Dedifferentiated amniotic fluid mesenchymal stem cell (primary cell): ENCODE measurements around the gene IDH3B.
"Not testable (repeated sequence)": the region's sequence is repeated elsewhere in the genome, so short reads cannot be mapped to it uniquely, and the experiment has no call there.

Experiments
- DNase-seq: peaks from one replicate; pipeline ENCODE4 v3.0.0-alpha.2; 2016; ENCODE audit errors: extremely low spot score

The IDH3B gene

DNA sequence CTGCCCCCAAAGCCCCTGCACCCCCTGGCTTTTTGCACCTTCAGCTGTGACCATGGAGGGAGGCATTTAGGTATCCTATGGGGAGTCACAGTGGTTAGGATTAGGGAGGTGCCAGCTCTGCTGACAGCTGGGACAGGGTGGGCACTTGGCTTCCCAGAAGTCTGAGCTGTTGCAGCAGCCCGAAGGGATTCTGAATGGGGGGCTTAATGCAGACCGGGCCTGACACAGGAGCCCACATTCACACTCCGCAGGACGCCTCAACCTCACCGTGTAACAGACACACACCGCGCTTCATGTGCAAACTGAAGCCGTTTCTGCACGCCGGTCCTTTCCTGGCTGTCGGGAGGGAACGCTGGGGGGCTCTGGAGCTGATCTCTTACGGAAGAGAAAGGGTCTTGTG lies 30.5 kb upstream of the IDH3B start:
- no peak for DNase-seq

DNA sequence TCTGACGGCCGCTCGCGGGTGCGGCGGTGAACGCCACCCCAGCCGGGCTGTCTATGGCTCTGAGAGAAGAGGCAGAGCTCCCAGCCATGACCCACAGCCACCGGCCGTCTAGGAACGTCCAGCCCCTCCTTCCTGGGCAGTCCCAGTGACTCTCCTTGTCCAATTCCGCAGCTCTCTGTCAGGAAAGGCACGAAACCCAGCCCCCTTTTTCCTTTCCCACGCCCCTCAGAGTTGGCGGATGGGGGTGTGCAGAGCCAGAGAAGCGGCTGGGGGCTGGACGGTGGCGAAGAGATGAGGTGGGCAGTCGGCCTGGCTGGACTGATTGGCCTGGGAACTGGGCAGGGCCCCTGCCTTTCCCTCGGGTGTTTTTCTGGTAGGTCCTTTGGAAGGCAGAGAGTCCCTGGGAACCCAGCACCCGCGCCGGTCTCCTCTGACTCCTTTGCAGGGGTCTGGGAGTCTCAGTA lies 30.0 kb upstream of the IDH3B start:
- DNase-seq, result no peak

DNA sequence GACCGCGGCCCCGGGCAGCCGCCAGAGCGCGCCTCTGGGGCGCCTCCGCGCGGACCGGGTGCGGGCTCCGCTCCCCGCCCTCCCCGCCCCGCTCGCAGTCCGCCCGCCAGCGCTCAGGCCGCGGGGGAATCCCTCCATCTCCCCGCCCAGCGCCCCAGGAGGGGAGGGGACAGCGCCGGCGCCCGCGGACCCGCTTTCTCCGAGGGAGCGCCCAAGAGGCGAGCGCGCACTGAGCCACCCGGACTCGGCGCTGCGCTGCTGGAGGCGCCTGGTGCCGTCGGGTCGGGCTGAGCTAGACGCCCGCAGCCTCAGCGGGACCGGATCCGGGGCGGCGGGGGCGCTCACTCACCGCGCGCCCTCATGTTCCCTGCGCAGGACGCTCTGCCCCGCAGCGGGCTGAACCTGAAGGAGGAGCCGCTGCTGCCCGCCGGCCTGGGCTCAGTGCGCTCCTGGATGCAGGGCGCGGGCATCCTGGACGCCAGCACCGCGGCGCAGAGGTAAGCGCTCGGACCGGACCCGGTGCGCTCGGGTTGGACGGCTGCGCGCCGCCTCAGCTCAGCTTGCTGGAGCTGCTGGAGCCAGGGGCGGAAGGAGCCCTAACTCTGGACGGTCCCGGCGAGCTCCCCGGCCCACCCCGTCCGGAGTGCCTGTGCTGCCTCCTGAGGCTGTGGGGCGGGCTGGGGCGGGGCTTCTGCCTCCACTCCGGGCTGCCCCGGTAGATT lies 29.4 kb upstream of the IDH3B start:
- no peak for DNase-seq

DNA sequence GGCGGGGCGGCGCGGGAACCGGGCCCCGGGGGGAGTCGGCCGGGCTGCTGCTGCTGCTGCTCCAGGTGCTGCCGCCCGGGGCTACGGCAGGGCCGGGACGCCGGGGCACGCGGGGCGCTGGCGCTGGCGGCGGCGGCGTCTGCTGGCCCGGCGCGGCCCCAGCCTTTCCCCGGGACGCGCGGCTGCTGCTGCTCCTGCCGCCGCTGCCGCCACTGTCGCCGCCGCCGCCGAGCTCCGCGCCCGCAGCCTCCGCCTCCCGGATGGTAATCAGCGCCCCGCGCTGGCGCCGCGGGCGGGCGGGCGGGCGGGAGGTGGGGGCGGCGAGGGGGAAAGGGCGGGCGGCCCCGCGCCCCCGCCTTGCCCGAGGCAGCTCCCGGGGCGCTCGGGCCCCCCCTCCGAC lies 28.9 kb upstream of the IDH3B start:
- no peak for DNase-seq

DNA sequence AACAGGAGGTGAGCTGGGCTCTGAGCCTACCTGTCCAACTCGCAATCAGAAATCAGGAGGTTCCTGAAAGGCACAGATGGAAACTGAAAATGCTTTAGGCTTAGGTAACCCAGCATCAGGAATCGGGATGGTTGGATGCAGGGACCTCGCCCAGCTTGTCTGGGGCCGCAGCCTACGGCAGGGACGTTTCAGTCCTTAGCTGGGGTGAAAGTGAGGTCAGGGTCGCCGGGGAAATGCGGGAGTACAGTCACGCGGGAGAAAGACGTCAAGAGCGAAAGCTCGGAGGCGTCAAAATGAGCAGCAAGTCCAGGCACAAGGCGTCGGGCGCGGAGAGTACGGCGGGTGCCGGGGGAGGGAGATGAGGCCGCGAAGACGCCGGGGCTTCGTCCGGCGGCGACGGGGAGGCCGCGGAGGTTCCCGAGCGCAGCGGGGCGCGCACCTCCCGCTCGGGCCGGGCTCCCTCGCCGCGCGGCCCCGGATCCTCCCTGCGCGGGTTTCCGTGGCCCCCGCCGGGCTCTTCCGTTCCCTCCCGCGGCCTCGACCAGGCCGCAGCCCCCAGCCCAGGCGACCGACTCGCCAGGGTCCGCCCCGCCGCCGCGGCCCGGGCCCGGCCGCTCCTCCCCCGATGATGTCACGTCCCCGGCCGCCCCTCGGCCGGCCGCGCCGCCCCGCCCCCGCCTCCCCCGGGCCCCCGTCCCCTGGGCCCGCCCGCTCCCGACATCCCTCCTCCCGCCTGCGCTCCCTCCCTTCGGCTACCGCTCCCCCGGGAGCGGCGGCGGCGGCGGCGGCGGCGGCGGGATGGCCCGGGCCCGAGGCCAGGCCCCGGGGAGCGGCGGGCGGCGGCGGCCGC lies 28.2 kb upstream of the IDH3B start, which contains the start of gene EBF4:
Gene EBF4, plus strand, starts transcription at position 745 of the 850 bp plus-strand sequence. CDS start 866 bp downstream, outside the sequence.
- DNase-seq, result no peak

DNA sequence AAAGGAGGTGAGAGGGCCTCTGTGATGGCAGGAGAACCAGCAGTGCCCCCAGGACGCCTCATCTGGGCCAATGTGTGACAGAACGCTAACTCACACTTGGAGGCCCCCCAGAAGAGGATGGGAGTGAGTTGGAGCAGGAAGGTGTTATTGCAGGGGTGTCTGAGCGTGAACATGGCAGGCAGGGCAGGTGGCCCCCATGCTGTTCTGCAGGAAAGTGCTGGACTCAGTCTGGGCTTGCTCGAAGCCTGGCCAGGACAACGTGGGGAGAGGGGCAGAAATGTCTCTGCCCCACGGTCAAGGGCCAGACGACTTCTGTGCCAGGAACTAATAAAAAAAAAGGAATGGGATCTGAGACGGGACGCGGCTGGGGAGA lies 27.6 kb upstream of the IDH3B start:
- no peak for DNase-seq

DNA sequence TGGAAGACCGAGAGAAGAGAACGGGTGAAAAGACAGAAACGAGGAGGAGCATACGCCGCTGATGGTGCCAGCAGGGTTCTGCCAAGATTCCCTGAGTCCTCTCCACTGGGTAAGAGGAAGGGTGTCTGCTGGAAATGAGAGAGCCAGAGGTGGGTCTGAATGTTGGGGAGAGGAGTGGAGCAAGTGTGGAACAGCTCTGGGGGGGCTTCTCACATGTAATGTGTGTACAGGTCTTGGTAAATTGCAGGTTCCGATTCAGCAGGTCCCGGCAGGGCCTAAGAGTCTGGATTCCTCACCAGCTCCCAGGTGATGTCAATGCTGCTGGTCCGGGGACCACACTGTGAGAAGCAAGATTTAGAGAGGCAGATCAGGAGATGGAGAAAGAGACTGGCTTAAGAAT lies 27.1 kb upstream of the IDH3B start:
- DNase-seq, result no peak

DNA sequence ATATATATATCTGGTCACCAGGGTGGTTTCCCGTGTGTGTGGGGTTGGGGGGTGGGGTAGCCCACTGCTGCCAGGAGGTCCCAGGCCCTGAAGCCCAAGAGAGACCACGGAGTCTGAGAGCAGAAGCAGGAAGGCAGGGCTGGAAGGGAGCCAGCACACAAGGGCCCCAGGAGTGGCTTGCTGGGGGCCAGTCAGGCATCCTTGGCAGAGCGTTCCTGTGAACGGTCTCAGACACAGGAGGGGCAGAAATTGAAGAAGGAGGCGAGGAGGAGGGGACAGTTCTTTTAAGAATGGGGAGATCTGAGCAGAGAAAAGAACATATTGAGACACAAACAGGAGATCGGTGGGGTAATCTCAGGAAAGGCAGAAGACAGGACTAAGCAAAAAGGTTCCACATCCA lies 26.7 kb upstream of the IDH3B start:
- DNase-seq, result no peak

DNA sequence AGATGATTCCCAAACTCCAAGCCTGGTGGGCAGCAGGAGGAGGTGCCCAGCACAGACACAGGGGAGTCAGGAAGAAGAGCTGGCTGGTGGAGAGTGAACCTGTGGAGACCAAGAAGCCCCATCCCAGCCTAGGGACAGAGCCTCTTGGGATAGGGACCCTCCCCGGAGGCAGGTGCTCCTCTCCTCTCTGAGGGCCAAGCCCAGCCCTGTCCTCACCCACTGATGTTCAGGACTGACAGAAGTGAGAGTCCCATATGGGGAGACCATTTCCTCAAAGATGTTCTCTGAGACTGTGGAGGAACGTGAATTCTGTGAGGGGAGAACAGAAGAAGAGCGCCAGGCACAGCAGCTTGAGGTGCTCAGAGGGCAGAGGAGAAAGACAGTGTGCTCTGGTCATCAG lies 26.2 kb upstream of the IDH3B start:
- no peak for DNase-seq

DNA sequence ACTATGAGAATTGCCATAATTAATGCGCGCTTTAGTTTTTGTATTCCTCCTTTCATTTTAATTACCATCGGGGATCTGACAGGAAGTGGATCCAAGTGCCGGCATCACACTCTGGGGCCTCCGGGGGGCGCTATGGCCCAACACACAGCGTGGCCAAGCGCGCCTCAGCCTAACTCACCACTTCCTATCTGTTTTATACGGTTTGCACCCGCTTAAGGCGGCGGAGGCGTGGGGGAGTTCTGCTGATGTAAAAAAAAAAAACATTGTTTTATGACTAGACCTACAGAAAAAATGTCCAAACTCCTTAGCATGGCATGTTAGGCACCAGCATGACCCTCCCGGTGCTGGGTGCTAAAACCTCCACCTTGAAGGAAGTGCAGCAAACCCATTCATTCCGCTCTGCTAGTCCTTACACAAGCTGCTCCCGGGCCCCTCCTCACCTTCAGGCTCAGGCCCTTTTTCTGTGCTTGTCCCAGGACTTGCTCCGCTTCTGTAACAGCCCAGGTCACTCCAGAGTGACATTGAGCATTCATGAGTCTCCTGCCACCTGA lies 24.1 kb upstream of the IDH3B start:
- DNase-seq, result no peak

DNA sequence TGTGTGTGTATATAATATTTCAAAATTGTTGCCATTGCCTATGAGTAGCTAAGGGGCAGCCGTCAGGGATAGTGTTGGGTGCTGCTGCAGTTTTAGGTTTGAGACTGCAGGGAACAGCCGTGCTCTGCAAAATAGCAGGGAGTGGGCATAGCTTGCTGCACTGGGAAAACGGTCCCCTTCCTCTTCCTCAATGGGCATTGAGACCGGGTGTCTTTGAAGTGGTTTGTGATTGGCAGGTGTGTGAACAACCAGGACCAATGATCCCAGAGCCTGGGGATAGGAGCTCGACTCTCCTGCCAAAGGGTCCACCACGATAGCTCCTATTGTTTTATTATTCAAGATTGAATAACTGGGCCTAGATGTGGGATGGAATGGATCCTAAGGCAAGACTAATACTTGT lies 23.5 kb upstream of the IDH3B start:
- no peak for DNase-seq

DNA sequence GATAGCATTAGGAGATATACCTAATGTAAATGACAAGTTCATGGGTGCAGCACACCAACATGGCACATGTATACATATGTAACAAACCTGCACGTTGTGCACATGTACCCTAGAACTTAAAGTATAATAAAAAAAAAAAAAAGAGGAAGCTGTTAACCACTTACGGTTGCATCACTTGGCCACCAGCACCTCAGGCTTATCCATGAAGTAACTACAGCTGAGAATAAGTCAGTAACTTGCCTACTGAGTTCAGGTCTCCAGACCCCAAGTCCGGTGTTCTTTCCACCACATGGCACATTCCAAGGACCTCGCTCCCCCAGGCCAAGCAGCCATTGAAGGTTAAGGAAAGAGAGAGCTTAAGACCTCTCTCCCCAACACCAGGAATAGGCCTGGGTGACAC lies 20.8 kb upstream of the IDH3B start:
- DNase-seq, result not testable (repeated sequence)

DNA sequence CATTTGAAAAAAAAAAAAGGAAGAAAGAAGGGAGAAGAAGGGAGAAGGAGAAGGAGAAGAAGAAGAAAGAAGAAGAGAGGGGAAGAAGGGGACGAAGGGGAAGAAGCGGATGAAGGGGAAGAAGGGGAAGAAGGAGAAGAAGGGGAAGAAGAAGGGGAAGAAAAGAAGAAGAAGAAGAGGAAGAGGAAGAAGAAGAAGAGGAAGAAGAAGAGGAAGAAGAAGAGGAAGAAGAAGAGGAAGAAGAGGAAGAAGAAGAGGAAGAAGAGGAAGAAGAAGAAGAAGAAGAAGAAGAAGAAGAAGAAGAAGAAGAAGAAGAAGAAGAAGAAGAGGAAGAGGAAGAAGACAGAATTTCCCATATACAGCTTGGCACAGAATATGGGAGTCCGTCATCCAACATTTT lies 18.0 kb upstream of the IDH3B start:
- DNase-seq, result not testable (repeated sequence)

DNA sequence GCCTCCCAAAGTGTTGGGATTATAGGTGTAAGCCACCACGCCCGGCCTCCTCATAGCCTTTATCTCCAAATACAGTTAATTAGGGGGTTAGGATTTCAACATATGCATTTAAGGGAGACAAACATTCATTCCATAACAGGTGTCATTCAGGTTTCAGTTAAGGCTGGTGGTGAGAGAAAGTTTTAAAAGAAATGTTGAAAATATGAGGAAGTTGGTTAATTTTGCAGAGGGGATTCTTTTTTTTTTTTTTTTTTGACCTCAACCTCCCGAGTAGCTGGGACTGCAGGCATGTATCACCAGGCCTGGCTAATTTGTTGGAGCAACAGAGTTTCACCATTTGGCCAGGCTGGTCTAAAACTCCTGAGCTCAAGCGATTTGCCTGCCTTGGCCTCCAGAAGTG lies 16.0 kb upstream of the IDH3B start:
- no peak for DNase-seq

DNA sequence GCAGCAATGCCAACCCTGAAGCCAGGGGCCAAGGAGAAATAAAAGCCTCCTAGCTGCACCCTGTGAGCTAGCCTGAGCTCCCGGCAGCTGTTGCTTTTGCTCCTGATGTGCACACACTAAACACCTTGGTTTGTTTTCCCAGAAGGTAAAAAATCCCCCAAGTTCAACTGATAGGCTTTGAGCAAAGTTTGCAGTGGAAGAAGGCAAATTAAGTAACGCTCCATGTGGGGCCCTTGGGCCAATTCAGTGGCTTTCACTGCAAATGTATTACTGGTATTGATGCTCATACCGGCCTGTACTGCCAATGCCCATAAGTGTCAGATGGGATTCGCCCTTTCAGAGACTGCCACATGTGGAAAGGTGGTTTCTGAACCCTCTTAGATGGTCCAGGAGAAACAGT lies 9.4 kb upstream of the IDH3B start:
- no peak for DNase-seq

DNA sequence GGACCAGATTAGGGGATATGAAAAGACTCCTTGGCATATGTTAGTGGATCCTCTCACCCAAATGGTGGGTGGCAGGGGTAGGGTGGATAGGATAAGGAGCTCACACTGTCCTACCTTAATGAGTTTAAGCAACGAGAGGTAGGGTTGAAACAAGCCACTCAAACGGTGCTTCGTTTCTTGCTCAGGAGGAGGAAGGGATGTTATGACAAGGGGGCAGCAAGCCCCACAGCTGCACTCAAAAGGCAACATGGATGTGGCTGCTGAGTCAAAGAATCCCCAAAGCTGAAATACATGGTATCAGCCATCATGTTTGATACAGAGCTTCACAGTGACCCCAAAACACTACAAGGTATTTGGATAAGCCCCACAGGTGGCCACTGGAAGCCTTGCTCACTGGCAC lies 8.4 kb upstream of the IDH3B start:
- DNase-seq, result no peak

DNA sequence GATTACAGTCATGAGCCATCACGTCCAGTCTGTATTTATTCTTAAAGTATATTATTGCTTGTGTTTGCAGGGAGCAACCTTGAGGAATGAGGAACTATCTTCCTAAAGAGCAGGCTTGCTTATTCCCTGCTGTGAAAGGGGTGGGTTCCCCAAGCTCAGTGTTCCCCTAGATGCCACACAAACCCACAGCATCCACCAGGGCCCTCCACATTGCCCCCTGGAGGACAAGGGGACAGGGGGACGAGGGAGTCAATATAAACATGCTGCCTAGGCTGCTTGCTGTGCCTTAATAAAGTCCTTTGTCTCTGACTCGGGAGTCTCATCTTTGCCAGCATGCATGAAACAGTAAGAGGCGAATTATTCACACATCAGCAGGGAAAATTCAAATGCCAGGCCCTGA lies 8.0 kb upstream of the IDH3B start:
- DNase-seq, result no peak

DNA sequence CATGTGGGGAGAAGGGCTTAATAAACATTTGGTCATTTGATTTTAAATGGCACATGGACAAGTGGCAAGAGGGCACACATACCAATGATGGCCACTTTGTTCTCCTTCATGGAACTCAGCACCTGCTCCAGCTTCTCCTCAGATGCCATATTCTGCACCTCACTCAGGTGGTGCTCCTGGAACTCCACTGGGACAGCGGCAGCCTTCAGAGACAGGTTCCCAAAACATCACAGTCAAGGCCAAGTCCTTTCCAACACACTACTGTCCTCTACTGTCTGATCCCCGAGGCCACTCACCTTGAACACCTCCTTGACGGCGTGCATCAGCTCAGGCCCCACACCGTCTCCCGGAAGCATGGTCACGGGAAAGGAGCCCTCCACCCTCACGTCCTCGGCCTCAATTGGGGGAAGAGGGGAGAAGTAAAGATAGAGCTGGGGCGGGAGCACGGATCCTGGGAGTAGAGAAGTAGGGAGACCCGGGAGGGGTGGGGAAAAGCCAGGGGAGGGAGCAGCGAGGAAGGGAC lies 591 bp downstream of the IDH3B start:
- DNase-seq, result no peak

DNA sequence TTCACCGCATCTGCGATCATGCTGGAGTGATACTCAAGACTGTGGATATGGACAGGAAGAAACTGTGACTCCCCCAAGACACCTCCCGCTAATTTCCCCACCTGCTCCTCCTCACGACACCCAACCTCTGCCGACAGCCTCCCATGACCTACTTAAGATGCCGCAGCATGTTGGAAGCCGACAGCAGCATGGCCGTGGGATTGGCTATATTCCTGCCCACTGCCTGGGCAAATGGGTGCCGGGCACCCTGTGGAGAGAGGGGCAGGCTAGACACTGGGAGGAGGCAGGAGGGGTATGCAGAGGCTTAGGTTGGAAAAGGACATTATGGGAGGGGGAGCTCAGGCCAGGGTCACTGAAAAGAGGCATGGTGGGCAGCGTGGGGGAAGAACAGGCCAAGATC lies 4.5 kb downstream of the IDH3B start:
- no peak for DNase-seq

DNA sequence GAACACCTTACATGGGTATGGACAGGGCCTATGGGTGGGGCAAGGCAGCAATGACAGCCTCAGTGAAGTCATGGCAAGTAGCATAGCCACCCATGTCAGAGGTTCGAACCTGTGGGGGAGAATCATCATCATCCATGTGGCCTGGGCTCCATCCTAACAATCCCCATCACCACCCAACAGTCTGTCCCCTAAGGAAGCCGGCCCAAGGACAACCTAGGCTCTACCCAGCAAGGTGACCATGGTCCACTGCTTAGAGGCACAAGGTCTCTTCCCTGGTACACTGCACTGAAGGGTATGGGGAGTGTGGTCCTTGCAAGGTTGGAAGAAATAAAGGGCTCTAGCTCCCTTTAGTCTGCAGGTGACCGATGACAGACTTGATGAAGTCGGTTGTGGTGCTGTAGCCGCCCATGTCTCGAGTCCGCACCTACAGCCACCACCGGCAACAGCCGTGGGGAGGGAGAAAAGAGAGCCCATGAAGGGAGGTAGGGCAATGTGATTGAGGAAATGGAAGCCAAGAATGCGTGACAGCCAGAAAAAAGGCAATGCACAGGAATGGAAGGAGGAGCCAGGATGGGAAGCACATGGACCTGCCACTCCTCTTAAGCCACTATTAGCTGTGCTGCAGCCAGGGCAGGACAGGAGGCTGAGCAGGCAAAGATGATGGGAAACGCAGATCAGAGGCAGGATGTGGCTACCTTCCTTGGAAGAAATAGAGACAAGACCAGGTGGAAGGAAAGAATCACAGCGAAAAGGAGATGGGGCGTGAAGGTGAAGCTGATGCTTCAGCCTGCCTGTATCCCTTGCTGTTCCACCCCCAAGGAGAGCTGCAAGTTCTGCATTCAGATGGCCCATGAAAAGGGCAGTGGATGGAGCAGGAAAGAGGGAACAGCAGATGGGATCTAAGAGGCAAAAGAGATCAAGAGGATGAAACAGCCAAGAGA lies 5.3 kb downstream of the IDH3B start:
- no peak for DNase-seq

DNA sequence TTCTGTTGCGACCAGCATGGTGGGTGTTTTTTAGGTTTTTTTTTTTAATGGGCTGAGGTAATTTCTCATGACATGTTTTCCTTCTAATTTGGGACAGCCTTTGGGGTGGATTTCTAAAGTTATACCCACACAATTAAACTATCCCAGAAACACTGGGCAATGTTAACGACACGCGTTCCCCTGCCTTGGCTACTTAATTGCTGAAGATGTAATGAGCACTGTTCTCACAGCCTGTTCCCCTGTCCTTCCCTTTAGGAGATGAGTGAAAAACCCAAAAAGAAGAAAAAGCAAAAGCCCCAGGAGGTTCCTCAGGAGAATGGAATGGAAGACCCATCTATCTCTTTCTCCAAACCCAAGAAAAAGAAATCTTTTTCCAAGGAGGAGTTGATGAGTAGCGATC lies 6.3 kb downstream of the IDH3B start:
- no peak for DNase-seq

DNA sequence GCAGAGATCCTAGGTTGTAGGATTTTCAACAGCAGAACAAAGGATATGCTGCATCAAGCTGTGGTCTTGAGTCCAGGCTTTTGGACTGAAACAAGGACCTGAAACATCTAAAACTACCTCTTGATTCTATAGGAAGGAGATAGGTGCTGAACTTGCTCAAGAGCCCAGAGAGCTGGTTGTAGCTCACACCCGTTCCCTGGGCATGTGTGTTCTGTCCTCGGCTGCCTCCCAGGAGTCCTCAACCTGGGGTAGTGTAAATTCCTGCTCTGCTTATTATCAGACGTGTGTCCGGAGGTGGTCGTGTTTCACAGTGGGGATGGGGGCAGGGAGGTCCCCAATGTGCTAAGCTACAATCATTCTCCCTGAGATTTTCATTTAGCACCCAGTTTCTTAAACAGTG lies 6.8 kb downstream of the IDH3B start:
- no peak for DNase-seq
